Panc1 (cell line): ENCODE data around the gene SRSF7. TPM values are rescaled to one million over a fixed set of nuclear protein-coding genes. Genes with fewer than 3 reads are reported as not detected.
"Not testable (repeated sequence)": the region's sequence is repeated elsewhere in the genome, so short reads cannot be mapped to it uniquely, and the experiment has no call there.

Source experiments
- ATAC-seq: fragments of 200-7000 bp; cut with Tn5 transposase; 2 replicates; pipeline ENCODE4 v1.9.1; 2020; ENCODE audit warnings: mild to moderate bottlenecking, moderate library complexity
- BruUV-seq: library from RNA; stranded (reverse); fragments of 400-500 nt; replicated peaks from 2 replicates; lab custom pipeline; 2021; lab: Mats Ljungman, UMichigan
- CTCF ChIA-PET: fragments of 300-600 bp; sonication (Branson Sonifier 250); formaldehyde crosslinking; loops from one replicate; lab custom pipeline; 2022; ENCODE audit warnings: antibody characterized with exemption; lab: Charles Lee
- POLR2A ChIA-PET: fragments of 300-600 bp; sonication (Branson Sonifier 250); formaldehyde crosslinking; loops from one replicate; lab custom pipeline; 2022; ENCODE audit warnings: antibody characterized with exemption; lab: Charles Lee
- DNase-seq: peaks from one replicate; pipeline ENCODE4 v3.0.0-alpha.2; 2010; ENCODE audit warnings: low read depth, low spot score
- H3K27ac ChIP-seq: 2 replicates; pipeline ENCODE4 v1.5.1; 2011; ENCODE audit warnings: mild to moderate bottlenecking, low read length, inconsistent platforms
- H3K27me3 ChIP-seq: fragments of 200-500 bp; sonication (Bioruptor generic); 2 replicates; pipeline ENCODE4 v1.6.0; 2014; ENCODE audit warnings: low read length, inconsistent platforms; ENCODE audit not compliant: control insufficient read depth, insufficient read depth
- H3K36me3 ChIP-seq: fragments of 200-500 bp; sonication (Bioruptor generic); 2 replicates; pipeline ENCODE4 v1.5.1; 2014; ENCODE audit warnings: inconsistent platforms, mild to moderate bottlenecking, low read length, moderate library complexity; ENCODE audit not compliant: control insufficient read depth, insufficient read depth
- H3K4me1 ChIP-seq: 2 replicates; pipeline ENCODE4 v1.5.1; 2011; ENCODE audit warnings: inconsistent platforms, mild to moderate bottlenecking, low read length, moderate library complexity; ENCODE audit not compliant: control insufficient read depth, insufficient read depth
- H3K4me3 ChIP-seq, 2 experiments: 2 replicates each; pipeline ENCODE4 v1.5.1; 2011 to 2012; ENCODE audit warnings: low read depth in 2 of 2, low read length in 2 of 2, mild to moderate bottlenecking in 2 of 2, inconsistent platforms in 1 of 2, moderate library complexity in 1 of 2
- H3K9me3 ChIP-seq: fragments of 200-500 bp; sonication (Bioruptor generic); 2 replicates; pipeline ENCODE4 v1.5.1; 2014; ENCODE audit warnings: low read depth, mild to moderate bottlenecking, inconsistent platforms, low read length, moderate library complexity; ENCODE audit not compliant: control insufficient read depth, insufficient read depth
- POLR2AphosphoS5 ChIP-seq: IDR thresholded peaks from 2 replicates; pipeline ENCODE4 v1.6.1; 2012; ENCODE audit warnings: mild to moderate bottlenecking, low read depth, low read length, moderate library complexity
- SIN3A ChIP-seq: IDR thresholded peaks from 2 replicates; pipeline ENCODE4 v1.6.1; 2012; ENCODE audit warnings: low read depth, mild to moderate bottlenecking, low read length, moderate library complexity, borderline replicate concordance; ENCODE audit not compliant: insufficient read depth
- TCF7L2 ChIP-seq: IDR thresholded peaks from 2 replicates; pipeline ENCODE4 v1.6.1; 2011; ENCODE audit warnings: mild to moderate bottlenecking, low read depth, low read length, inconsistent platforms
- in situ Hi-C: cut with HindIII; loops from 2 replicates; pipeline ENCODE4 v1.10.0; 2016; ENCODE audit warnings: low sequenced_read_pairs, low pct_unique_long_range_greater_than_20kb
- intact Hi-C: fragments of 100-400 bp; cut with micrococcal nuclease; formaldehyde crosslinking; loops from one replicate; pipeline ENCODE4 v1.10.0; 2022; ENCODE audit not compliant: unreplicated experiment
- total RNA-seq: library from RNA; stranded (reverse); gene quantifications from one replicate; pipeline ENCODE4 v1.2.1, GENCODE V29; 2021; ENCODE audit not compliant: unreplicated experiment
- TF ChIP-seq, protein P1 (sequence below), 2 experiments: IDR thresholded peaks; 2 replicates each; pipeline ENCODE4 v1.6.1; 2011 to 2012; ENCODE audit warnings: low read depth in 2 of 2, control low read depth in 1 of 2, low read length in 1 of 2, mild to moderate bottlenecking in 1 of 2, moderate library complexity in 1 of 2; ENCODE audit not compliant: insufficient read depth in 1 of 2
- TF ChIP-seq, protein P2 (sequence below): fragments of 450-650 bp; IDR thresholded peaks from 2 replicates; pipeline ENCODE4 v1.5.1; 2017; ENCODE audit warnings: mild to moderate bottlenecking

SRSF7 gene
- total RNA-seq, 1 experiment from 2014 or later = 220 TPM

- intact Hi-C loops = no loop called here
- CTCF ChIA-PET = no interaction called here
- Histone ChIP-seq H3K4me1 (peaks cover 16% of the 10 kb centered on the region), H3K27ac (peak overlapping the region; percentile 37; the same call in 1 of the 2 replicates), H3K9me3 (no peaks in the 10 kb centered on the region), H3K36me3 (no peaks in the 10 kb centered on the region), H3K27me3 (no peaks in the 10 kb centered on the region), H3K4me3 (no peak overlapping the region)
- ATAC-seq (no peak), DNase-seq (no peak)
- in situ Hi-C loops = no loop called here
- POLR2A ChIA-PET = interaction anchor here (1.2 kb wide), 1 partner anchor 9 kb away, joined by 3 read pairs; no protein-coding TSS in a partner anchor
- TF ChIP-seq SIN3A (no peak), TCF7L2 (no peak)
- TF ChIP-seq, protein P1, sequence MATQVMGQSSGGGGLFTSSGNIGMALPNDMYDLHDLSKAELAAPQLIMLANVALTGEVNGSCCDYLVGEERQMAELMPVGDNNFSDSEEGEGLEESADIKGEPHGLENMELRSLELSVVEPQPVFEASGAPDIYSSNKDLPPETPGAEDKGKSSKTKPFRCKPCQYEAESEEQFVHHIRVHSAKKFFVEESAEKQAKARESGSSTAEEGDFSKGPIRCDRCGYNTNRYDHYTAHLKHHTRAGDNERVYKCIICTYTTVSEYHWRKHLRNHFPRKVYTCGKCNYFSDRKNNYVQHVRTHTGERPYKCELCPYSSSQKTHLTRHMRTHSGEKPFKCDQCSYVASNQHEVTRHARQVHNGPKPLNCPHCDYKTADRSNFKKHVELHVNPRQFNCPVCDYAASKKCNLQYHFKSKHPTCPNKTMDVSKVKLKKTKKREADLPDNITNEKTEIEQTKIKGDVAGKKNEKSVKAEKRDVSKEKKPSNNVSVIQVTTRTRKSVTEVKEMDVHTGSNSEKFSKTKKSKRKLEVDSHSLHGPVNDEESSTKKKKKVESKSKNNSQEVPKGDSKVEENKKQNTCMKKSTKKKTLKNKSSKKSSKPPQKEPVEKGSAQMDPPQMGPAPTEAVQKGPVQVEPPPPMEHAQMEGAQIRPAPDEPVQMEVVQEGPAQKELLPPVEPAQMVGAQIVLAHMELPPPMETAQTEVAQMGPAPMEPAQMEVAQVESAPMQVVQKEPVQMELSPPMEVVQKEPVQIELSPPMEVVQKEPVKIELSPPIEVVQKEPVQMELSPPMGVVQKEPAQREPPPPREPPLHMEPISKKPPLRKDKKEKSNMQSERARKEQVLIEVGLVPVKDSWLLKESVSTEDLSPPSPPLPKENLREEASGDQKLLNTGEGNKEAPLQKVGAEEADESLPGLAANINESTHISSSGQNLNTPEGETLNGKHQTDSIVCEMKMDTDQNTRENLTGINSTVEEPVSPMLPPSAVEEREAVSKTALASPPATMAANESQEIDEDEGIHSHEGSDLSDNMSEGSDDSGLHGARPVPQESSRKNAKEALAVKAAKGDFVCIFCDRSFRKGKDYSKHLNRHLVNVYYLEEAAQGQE (IDR thresholded peaks at IDR 0.05; ENCODE audit: insufficient read depth in 1 of 2, low read depth in 2 of 2, low read length in 1 of 2) = no peak
- no TSS peak for BruUV-seq
These were observed 44.3 kb downstream of the SRSF7 start for GRCh38 chr2:38706846-38707345.

DNA sequence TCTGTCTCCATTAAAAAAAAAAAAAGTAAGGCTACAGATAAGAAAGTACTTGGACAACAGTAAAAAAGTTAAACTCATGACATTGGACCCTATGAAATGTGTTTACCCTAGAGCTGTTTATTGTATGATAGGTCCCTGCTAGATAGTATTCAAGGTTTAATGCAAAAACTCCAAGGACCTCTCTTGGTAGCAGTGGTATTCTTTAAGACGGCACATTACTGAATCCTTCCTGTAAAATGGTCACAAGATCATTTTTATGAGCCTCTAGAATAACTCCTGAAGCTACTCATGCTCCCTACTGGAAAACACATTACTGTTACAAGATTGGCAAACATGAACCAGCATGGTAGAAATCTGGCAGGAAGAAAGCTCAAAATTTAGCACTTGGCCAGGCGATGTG is 46.5 kb downstream of the SRSF7 start:
- DNase-seq (no peak), ATAC-seq (peak; percentile 25; the same call in 1 of the 2 replicates)
- Histone ChIP-seq H3K4me1 (peaks cover 27% of the 10 kb centered on the region), H3K9me3 (no peaks in the 10 kb centered on the region), H3K36me3 (no peaks in the 10 kb centered on the region), H3K27me3 (no peaks in the 10 kb centered on the region), H3K27ac (peak overlapping the region; percentile 72), H3K4me3 (no peak overlapping the region)
- no TSS peak for BruUV-seq
- intact Hi-C loops = no loop called here
- in situ Hi-C loops = no loop called here
- ChIA-PET POLR2A (interaction anchor here (0.6 to 1.1 kb wide), 2 partner anchors 9 to 23 kb away, joined by 3 read pairs; no protein-coding TSS in a partner anchor), CTCF (interaction anchor here (0.6 to 0.9 kb wide), 2 partner anchors 102 to 1431 kb away, joined by 3 to 4 read pairs; no protein-coding TSS in a partner anchor)
- TF ChIP-seq, protein P2, sequence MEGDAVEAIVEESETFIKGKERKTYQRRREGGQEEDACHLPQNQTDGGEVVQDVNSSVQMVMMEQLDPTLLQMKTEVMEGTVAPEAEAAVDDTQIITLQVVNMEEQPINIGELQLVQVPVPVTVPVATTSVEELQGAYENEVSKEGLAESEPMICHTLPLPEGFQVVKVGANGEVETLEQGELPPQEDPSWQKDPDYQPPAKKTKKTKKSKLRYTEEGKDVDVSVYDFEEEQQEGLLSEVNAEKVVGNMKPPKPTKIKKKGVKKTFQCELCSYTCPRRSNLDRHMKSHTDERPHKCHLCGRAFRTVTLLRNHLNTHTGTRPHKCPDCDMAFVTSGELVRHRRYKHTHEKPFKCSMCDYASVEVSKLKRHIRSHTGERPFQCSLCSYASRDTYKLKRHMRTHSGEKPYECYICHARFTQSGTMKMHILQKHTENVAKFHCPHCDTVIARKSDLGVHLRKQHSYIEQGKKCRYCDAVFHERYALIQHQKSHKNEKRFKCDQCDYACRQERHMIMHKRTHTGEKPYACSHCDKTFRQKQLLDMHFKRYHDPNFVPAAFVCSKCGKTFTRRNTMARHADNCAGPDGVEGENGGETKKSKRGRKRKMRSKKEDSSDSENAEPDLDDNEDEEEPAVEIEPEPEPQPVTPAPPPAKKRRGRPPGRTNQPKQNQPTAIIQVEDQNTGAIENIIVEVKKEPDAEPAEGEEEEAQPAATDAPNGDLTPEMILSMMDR = no peak
- TF ChIP-seq, protein P1 (IDR thresholded peaks at IDR 0.05; ENCODE audit: insufficient read depth in 1 of 2, low read depth in 2 of 2, low read length in 1 of 2) = no peak
- TF ChIP-seq POLR2AphosphoS5 (no peak), TCF7L2 (no peak), SIN3A (no peak)

- POLR2A ChIA-PET, DNase-seq, ATAC-seq, H3K27me3 ChIP-seq, H3K4me3 ChIP-seq, H3K9me3 ChIP-seq, in situ Hi-C loops, BruUV-seq, intact Hi-C loops, H3K36me3 ChIP-seq, CTCF ChIA-PET: not testable (repeated sequence)
- Histone ChIP-seq H3K27ac (peak overlapping the region; percentile 35), H3K4me1 (peaks cover 30% of the 10 kb centered on the region)
These were observed 47.8 kb downstream of the SRSF7 start for GRCh38 chr2:38703336-38703735.
